ENCODE data around the gene PRR18.

PRR18 gene

DNA sequence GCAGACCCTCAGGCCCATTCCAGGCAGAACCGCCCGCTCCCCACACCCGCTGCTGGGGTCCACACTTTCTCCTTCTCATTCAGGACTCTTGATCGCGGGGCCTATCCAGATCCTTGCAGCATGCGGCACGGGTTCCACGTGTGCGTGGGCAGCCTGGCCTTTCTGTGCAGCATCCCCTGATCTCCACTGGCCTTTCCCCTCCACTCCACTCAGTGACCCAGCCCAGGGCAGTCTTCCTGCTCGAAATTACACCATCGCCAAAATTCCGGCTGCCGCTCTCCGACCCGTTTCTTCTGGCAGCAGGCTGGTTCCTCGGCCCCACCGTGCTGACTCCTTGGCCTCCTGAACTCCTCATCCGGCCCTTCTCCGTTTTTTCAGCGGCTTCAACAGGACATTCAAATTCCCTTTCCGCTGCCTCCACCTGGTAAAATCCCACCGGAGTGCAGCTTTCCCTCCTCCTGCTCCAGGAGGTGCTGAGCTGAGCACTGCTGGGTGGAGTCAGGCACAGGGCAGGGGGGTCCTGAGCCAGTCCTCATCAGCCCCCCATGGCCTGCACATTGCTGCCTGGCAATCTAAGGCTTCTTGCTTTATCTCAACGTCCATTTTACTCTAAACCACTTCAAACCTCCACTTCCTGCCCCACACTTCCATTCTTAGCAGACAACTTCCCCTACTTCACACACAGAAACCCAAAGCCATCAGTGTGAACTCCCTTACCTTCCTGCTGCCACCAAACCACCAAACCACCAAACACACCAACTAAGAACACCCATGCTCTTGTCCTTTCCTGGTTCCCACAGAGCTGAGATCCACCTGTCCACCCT is 25.2 kb upstream of the PRR18 start:
- DNase-seq = no peak

DNA sequence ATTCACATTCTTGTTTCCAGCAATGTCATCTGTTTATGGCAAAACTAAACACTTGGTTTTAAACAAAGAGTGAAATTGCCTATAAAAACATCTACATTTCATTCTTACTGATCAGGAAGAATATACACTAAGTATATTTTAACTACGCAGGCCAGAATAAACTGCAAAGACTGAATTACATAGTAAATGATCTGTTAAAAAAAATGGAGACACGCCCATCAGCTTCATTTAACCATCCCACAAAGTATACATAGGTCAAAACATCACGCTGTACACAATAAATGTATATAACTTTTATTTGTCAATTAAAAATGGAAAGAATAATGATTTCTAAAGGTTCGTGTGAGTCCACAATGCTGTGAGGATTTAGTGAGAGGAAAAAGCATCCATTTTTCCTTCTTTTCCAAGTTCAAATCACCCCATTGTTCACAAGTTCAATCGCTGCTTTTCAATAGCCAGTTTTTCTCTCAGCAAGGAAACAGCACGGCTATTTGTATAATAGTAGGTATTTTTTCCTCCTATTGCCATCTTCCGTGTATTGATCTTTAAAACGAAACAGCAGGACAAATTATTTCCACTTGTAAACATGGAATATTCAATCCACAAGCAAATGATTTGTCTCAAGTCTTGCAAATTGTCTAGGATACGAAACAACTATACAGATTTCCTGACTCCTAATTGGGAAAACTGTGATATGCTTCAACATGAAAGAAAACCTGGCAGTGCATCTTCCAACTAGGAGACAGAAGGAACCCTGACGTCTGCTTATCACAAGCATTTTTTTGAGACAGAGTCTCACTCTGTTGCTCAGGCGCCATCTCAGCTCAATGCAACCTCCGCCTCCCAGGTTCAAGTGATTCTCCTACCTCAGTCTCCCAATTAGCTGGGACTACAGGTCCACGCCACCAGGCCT is 23.6 kb upstream of the PRR18 start:
- no peak for DNase-seq

DNA sequence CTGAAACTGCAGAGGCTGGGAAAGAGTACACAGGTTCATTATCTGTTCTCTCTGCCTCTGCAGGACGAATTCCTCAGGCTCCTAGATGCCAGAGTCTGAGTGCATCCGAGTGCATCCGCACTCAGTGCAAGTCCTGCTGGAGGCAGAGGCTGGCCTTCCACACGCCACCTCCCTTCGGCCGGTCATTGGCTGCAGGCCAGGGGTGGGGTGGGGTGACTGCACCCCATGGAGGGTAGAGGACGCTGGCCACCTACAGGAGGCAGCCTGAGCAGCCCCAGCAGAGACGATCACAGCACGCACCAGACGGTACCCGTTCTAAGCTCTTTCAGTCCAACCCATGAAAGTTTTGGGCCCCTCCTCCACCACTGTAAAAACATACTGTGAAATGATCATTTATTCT is 22.4 kb upstream of the PRR18 start:
- peak; percentile 6 for DNase-seq

DNA sequence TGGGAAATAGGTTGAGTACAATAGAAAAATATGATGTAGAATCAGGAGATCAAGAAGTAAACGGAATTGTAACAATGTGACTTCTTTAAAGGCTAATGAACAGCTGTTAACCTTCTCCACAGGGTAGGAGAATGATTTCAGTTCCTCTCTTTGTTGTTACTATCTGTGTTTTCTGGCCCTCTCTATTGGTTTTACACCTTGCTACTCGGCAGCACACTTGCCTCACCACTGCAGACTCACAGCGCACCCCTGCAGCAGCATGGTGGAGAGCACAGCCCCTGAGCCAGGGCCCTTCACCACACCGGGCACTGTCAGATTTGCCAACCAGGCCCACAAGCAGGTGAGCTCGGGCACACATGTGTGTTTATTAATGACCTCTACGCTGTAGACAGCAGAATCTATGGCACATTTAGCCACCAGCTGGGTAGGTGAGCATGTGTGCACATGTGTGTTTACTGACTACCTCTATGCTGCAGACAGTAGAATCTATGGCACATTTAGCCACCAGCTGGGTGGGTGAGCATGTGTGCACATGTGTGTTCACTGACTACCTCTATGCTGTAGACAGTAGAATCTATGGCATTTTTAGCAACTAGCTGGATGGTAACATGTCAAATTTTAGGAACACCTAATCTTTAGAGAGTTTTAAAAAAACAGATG is 17.3 kb upstream of the PRR18 start:
- DNase-seq = no peak

DNA sequence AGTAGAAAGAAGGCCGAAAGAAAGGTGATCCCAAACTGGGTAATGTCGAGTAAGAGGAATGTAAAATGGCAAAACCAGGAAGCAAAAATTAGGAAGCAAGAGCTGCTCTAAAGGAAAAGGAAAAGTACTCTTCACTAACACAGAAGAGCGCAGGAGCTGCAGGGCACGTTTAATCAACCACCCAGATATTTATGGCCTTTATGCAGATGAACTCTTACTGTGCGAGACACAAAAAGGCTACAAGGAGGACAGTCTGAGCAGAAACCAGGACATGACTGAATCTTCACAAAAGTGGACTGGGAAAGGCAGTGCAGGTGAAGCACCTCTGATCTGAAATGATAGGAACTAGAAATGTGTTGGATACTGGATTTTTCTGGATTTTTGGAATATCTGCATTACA is 15.2 kb upstream of the PRR18 start:
- DNase-seq = no peak

DNA sequence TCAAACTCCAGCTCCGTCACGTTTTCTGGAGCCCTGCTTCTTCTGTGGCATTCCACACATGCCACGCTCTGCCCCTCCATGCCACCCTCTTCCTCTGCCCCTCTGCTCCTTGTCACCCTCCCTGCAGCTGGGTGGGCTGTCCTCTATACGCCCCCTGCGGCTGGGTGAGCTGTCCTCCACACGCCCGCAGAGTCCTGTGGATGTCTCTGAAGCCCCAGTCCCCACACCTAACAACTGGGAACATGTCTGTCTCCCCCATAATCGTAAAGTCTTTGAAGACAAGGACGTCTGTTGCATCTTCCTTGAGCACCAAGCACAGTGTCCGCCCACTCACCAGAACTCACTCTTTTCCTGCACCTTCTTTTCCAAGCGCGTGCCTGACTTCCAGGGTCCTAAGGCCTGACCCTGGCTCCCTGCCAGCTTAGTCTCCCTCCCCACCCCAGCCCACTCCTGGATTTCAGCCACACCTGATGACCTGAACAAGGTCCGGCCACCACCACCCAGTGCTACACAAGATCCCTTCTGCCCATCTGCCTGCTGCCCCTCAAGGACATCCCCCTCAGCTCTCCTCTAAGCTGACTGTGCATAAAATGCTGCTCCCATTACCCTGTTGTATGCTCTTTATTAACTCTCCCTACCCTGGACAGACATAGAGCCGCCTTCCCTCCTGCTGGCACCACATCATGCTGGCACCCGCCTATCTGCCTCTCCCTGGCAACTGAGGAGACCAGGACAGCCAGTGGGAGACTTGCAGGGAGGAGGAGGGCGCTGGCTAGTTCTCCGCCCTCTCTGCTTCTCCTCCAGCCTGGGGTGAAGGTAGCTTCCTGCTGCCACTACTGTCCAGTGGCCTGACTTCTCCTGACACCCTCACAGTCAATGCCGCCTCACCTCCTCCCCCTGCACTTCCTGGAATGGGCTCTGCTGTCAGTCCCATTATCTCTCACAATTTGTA is 10.7 kb upstream of the PRR18 start:
- DNase-seq = no peak

DNA sequence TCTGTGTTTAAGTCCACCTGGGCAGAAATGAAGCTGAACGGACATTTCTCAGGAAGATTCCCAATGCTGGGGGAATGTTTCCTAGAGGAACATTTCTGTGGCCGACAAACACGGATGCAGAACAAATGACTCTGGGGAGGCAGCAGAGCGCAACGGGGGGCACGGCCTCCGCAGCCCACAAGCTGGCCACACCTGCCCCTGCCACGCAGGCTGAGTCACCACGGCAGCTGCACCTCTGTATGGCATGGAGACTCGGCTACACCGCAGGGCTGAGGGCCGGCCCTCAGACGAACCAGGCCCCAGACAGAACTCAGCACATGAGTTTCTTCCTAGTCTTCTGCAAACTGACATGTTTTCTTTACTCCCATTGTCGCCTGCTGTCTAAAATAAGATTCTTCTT is 10.0 kb upstream of the PRR18 start:
- DNase-seq = no peak

DNA sequence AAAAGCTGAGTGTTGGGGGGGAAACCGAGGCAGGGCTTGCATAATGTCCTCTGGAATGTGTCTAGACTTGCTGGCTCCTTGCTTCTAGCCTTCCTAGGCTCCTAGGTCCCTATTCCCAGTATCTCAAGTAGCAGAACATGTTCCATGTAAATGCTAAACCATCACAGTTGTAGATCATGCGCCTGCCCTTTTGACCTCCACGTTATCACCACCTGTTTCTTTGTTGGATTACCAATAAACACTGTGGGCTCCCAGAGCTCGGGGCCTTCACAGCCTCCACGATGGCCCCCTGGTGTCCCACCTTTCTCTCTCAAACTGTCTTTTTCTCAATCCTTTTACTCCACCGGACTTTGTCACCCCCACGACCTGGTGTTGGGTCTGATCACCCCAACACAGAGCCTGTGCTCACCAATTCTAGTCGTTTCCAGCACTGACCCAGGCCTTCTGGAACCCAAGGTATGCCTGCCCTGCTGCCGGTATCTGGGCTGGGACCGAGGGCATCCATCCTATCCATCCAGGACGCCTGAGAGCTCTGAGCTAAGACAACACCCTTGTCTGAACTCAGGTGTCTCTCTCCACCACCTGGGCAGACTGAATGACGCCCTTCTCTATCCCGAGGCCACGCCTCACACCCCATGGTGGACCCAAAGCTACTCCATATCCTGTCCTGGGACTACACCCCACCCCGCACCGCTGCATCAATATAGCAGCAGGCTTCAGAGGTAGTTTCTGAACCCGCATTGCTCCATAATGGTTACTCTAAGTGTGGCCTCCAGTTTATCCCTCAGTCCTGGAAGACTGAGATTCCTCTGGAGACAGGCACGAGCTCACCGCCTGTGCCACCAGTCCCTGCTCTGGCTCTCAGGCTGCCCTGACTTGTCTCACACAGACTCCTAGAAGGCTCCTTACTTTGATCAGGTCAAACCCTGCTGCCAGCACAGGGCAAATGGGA is 9.3 kb upstream of the PRR18 start:
- DNase-seq = no peak

DNA sequence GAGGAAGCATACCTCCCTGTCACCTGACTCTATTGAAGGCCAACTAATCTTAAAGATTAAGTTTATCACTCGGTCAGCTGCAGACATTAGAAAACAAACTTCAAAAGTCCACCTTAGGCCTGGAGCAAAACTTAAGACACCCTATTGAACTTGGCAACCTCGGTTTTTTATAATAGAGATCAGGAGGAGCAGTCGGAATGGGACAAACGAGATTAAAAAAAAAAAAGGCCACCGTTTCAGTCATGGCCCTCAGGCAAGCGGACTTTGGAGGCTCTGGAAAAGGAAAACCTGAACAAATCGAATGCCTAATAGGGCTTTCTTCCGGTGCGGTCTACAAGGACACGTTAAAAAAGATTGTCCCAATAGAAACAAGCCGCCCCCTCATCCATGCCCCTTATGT is 7.2 kb upstream of the PRR18 start:
- DNase-seq = no peak

DNA sequence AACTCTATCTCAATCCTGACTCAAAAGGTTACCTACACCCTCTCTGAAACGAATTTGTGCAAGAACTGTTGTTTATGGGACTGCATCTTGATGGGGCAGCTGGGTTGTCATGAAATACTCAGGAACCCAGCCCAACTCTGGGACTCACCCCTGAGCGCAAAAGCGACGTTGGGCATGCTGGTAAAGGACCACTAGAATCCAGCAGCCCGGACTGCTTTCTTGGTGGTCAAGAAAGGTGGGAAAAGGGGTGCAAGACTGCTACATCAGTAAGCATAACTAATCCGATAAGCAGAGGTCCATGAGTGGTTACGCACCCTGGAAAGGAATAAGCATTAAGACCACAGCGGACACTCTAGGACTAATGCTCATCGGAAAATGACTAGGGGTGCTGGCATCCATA is 6.3 kb upstream of the PRR18 start:
- DNase-seq = no peak

DNA sequence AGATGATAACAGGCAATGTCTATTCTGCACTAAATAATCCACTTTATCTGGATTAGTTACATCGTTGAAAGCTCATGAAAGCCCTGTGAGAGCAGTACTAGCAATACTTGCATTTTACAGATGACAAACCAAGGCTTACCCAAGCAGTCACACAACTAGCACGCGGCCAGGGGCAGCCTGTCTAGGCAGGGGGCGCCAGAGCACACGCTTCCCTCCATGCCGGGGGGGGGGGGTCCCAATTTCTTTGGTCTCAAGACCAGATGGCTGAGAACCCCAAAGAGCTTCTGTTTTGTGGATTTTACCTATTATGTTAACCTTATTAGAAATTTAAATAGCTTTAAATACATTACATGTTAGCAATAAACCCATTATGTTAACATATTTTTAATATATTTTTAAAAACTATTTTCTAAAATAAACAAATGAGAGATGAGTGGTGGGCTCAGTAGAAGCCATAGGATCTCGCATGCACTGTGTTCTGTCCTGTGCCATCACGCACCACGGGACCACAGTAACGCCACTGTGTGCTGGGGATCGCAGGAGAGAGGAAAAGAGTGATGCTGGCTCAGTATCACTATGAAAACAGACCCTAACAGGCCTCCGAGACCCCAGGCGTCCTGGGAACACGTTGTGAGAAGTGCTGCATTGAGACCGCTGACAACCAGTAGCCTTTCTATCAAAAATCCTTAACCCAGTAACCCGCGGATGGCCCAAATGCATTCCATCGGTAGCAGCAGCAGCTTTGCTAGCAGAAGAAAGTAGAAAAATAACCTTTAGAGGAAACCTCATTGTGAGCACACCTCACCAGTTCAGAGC is 5.3 kb upstream of the PRR18 start:
- peak; percentile 21 for DNase-seq

DNA sequence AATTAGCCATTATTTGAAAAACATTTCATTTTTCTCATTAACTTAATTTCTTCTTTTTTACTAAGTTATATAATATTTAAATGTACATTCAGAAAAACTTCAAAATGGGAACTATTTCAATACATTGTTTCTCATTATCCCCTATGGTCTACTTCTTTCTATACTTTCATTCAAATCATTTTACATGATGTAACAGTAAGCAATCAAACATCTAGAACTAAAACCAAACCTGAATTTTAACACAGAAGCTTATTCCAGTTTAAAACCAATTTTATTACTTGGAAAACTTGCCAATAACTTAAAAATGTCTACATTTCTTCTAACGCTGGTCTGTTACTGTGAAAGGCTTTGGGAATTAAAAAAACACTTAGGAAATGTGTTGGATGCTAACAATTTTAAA is 4.6 kb upstream of the PRR18 start:
- no peak for DNase-seq

DNA sequence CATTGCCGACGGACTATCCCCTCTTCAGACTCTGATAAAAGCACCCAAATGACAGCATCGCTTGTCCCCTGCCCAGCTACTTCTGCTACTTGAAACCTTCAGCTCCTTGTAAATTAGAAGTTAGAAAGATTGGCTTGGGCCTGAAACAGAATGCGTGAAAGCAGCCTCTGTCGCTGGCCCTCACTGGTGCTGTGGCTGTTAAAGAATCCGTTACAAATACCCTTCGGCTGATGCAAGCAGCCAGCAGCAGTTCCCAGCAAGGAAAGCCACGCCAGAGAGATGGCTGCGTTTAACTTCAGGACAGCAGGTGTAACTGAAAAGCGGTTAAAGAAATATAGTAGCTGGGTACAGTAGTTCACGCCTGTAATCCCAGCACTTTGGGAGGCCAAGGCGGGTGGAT is 2.4 kb upstream of the PRR18 start:
- DNase-seq = no peak

DNA sequence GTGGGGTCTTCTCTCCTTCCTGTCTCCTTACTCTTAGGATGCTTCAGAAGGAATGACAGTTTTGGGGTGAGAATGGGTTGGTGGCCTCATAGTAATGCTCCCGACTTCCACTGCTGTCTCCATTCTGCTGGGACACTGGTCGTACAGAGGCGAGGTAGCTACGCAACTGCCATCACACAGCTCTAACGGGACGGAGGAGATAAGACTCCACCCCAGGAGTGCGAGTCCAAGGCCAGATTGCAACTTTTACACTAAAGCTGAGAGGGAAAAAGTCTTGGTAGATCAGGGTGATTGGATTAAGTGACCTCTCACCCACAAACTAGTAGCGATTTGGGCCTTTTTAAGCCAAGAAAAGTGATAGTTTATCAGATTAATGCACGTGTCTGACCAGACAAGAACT is 1.8 kb upstream of the PRR18 start:
- no peak for DNase-seq

DNA sequence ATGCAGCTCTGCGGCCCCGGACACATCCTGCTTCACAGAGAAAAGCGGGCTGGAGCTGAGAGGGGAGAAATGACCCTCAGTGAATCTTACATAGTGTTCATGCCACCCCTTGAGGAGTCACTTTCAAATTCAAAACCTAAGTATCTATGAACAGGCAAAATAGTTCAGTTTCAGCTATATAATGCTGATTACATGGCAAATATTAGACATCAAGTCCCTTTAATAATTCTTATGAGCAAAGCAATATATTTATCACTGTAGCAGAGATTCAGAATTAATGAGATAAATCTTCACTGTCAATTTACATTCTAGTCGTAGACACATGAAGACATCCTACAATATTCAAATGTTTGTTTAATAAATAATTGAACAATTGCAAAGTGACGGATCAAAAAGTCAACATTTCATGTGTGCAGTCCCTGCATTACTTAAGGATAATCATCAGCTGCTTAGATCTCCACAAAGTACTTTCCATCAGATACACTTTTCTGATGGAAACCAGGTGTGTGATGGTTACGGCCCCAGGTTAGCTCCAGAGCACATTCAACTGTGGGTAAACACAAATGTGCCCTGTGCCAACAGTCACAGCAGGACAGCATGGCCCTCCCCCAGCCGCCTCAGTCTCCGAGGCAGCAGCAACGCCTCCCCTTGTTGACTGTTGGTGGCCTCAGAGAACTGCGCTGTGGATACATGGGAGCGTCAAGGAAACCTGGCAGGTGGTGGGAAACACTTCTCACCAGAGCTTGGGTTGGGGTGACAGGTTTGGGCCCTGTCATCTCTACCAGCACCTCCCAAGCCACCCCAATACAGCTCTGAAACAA is 787 bp upstream of the PRR18 start:
- no peak for DNase-seq

DNA sequence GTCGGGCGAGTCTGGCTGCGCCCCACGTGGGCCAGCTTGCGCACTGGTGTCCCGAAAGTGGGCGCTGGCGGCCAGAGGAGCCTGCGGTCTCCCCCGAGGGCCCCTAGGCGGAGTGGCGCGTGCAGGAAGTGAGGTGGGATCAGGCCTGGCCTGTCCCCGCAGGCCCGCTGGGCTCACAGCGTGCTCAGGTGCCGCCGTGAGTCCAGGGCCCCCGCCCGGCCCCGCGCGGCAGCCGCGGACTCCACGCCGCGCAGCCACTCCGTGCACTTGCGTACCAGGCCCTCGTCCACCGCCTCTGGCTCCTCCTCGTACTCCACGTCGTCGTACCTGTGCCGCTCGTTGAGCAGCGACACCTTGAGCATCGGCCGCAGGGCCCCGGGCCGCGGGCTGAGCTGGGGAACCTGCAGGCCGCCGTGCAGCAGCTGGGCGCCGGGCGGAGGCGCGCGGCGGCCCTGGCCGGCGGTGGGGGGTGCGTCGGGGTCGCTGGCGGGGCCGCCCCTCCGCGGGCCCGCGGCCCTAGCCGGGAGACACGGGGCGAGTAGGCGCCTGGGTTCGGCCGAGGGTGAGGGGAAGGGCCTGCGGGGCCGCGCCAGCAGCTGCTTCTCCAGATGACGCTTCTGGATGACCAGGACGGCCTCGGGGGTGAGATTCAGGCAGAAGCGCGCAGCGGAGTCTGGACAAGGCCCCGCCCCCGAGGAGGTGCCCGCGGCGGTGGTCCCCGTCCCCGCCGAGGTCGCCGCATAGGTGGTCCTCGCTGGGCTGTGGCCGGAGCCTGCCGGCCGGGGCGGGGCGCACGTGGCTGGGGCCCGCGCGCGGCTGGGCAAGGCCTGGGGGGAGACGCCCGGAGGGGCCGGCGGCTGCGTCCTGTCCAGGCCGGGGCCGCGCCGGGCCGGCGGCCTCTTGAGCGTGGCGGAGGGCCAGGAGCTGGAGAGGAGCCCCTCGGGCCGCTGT is 835 bp downstream of the PRR18 start:
- DNase-seq = no peak

DNA sequence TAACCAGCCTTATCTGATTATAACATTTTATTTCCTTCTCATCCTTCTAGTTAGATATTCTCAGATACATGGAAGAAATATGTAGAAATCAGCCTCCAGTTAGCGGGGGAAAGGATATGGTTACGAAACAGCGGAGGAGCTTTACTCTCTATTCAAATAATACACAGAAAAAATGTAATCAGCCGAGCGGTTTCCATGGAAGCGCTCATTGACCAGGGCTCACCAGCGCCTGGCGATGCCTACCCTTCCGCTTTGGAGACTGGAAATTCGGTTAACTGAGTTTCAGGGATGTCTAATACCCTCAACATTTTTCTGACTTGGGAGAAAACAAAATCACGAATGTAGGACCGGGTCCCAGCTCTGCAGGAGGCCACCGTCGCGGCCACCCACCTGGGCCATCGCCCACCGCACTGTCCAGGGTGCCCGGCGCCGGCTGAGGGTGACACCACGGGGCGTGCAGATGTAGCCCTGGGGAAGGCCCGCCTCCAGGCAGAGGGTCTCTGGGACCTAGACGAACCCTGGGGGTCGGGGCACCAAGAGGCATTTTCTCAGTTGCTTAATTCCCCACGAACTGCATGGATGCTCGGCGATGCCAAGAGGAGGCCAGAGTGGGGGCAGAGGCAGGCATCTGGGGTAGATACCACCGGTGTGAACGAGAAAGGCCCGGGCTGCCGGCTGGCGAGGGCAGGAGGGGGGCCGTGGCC is 1.7 kb downstream of the PRR18 start:
- DNase-seq = no peak

Measured in fibroblast of skin of right biceps (primary cell).